Activated CD4-positive, alpha-beta memory T cell treated with anti-CD3 and anti-CD28 coated beads for 36 hours (primary cell): ENCODE measurements around the gene THUMPD3. TPM values are rescaled to one million over a fixed set of nuclear protein-coding genes. Genes with fewer than 3 reads are reported as not detected.

Source experiments
- CTCF ChIA-PET: fragments of 350-600 bp; sonication (Branson Sonifier 250); formaldehyde crosslinking; loops from one replicate; lab custom pipeline; 2021; ENCODE audit warnings: antibody characterized with exemption, inconsistent platforms; lab: Charles Lee
- POLR2A ChIA-PET: fragments of 350-600 bp; sonication (Branson Sonifier 250); formaldehyde crosslinking; loops from one replicate; lab custom pipeline; 2021; ENCODE audit warnings: antibody characterized with exemption; lab: Charles Lee
- DNase-seq: peaks from one replicate; pipeline ENCODE4 v3.0.0-alpha.2; 2020
- H3K27ac Mint-ChIP-seq: one replicate; pipeline ENCODE4 v1.8.0; 2021; ENCODE audit warnings: mixed read lengths
- H3K27me3 Mint-ChIP-seq: one replicate; pipeline ENCODE4 v1.8.0; 2021; ENCODE audit warnings: mixed read lengths
- H3K36me3 Mint-ChIP-seq: one replicate; pipeline ENCODE4 v1.8.0; 2021; ENCODE audit warnings: mixed read lengths
- H3K4me1 Mint-ChIP-seq: one replicate; pipeline ENCODE4 v1.8.0; 2021; ENCODE audit warnings: low read depth, mixed read lengths
- H3K4me3 Mint-ChIP-seq: one replicate; pipeline ENCODE4 v1.8.0; 2021; ENCODE audit warnings: mild to moderate bottlenecking, mixed read lengths
- H3K9me3 Mint-ChIP-seq: one replicate; pipeline ENCODE4 v1.8.0; 2021; ENCODE audit warnings: mixed read lengths
- intact Hi-C: fragments of 100-400 bp; cut with micrococcal nuclease; formaldehyde crosslinking; loops from one replicate; pipeline ENCODE4 v1.15.1; 2023
- total RNA-seq, 2 experiments: library from RNA; stranded (reverse); gene quantifications; one replicate each; pipeline ENCODE4 v1.2.3, GENCODE V29; 2021

The THUMPD3 gene
- 10 to 100 TPM; 55.8 to 60.6 TPM for total RNA-seq

- CTCF ChIA-PET, result interaction anchor here (0.7 to 3.4 kb wide), 7 partner anchors 10 to 391 kb away, joined by 3 to 43 read pairs (median 4); no protein-coding TSS in a partner anchor
- intact Hi-C loops, result loop anchor here (1.0 to 2.0 kb wide), 3 partner anchors 9 to 368 kb away; partner anchors contain the start of genes BRPF1 and SETD5
- POLR2A ChIA-PET, result interaction anchor here (0.7 to 3.8 kb wide), 17 partner anchors 8 to 664 kb away, joined by 3 to 72 read pairs (median 5); partner anchors contain the start of genes FANCD2, MTMR14, OGG1 and RAD18
- H3K36me3 Mint-ChIP-seq, result peaks cover 29% of the 10 kb centered on the region
- peak within 1 kb of the TSS; percentile 95 for H3K4me3 Mint-ChIP-seq
- H3K27me3 Mint-ChIP-seq, result no peaks in the 10 kb centered on the region
- DNase-seq, result peak; percentile 96
- H3K4me1 Mint-ChIP-seq, result peaks cover 21% of the 10 kb centered on the region
- H3K9me3 Mint-ChIP-seq, result no peaks in the 10 kb centered on the region
- peak within 1 kb of the TSS; percentile 98 for H3K27ac Mint-ChIP-seq
Measured at GRCh38 chr3:9362731-9363530, at the start of gene THUMPD3. Gene THUMPD3 (plus strand): TSS chr3:9363054. CDS start chr3:9365069, 2,015 bp downstream.

DNA sequence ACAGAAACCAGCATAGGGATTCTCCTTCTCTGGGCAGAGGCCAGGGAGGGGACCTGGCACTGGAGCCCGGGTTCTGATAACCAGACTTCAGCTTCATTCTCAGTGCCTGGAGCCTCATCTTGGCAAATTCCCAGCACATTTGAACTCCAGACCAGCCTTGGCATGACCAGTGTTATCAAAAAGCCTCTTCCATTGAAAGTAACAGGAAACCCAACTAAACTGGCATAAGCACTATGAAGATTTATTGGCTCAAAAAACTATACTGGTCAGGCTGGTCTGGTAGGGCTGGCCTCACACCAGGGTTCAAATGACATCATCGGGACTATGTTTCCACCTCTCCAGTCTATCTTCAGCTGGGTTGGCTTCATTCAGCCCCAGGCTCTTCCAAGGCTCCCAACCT lies 48.1 kb upstream of the THUMPD3 start:
- ChIA-PET POLR2A (no interaction called here), CTCF (interaction anchor here (1.0 kb wide), 1 partner anchor 13 kb away, joined by 5 read pairs; no protein-coding TSS in a partner anchor)
- H3K27ac Mint-ChIP-seq, result no peak overlapping the region
- H3K36me3 Mint-ChIP-seq, result no peaks in the 10 kb centered on the region
- no peak for DNase-seq
- H3K4me1 Mint-ChIP-seq, result no peaks in the 10 kb centered on the region
- intact Hi-C loops, result no loop called here
- H3K9me3 Mint-ChIP-seq, result no peaks in the 10 kb centered on the region
- no peaks in the 10 kb centered on the region for H3K27me3 Mint-ChIP-seq
- no peak overlapping the region for H3K4me3 Mint-ChIP-seq

- no peak for DNase-seq
- Mint-ChIP-seq H3K9me3 (no peaks in the 10 kb centered on the region), H3K36me3 (no peaks in the 10 kb centered on the region), H3K27ac (no peak overlapping the region), H3K4me1 (no peaks in the 10 kb centered on the region), H3K4me3 (no peak overlapping the region), H3K27me3 (no peaks in the 10 kb centered on the region)
- intact Hi-C loops, result no loop called here
- ChIA-PET POLR2A (no interaction called here), CTCF (no interaction called here)
Measured at GRCh38 chr3:9316881-9317361, 45.9 kb upstream of the THUMPD3 start.

DNA sequence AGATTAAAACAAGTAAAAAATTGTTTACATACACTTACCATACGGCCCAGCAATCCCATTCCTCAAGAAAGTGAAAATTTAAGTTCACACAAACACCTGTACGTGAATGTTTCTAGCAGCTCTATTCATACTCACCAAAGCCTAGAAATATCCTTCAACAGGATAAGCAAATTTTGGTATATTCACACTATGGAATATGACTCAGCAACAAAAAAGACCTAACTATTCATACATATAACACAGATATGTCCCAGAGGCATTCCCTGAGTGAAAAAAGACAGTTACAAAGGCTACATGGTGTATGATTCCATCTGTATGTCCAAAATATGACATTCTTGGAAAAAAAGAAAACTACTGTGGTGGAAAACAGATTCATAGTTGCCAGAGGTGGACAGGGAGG lies 40.1 kb upstream of the THUMPD3 start:
- no peaks in the 10 kb centered on the region for H3K27me3 Mint-ChIP-seq
- no peak overlapping the region for H3K4me3 Mint-ChIP-seq
- H3K9me3 Mint-ChIP-seq, result no peaks in the 10 kb centered on the region
- H3K36me3 Mint-ChIP-seq, result no peaks in the 10 kb centered on the region
- no peak for DNase-seq
- intact Hi-C loops, result no loop called here
- POLR2A ChIA-PET, result no interaction called here
- no peaks in the 10 kb centered on the region for H3K4me1 Mint-ChIP-seq
- H3K27ac Mint-ChIP-seq, result no peak overlapping the region
- CTCF ChIA-PET, result no interaction called here

- CTCF ChIA-PET, result no interaction called here
- POLR2A ChIA-PET, result no interaction called here
- Mint-ChIP-seq H3K4me1 (no peaks in the 10 kb centered on the region), H3K4me3 (no peak overlapping the region), H3K27ac (no peak overlapping the region), H3K27me3 (no peaks in the 10 kb centered on the region), H3K9me3 (no peaks in the 10 kb centered on the region), H3K36me3 (no peaks in the 10 kb centered on the region)
- no peak for DNase-seq
- intact Hi-C loops, result no loop called here
Measured at GRCh38 chr3:9324944-9325343, 37.9 kb upstream of the THUMPD3 start.

DNA sequence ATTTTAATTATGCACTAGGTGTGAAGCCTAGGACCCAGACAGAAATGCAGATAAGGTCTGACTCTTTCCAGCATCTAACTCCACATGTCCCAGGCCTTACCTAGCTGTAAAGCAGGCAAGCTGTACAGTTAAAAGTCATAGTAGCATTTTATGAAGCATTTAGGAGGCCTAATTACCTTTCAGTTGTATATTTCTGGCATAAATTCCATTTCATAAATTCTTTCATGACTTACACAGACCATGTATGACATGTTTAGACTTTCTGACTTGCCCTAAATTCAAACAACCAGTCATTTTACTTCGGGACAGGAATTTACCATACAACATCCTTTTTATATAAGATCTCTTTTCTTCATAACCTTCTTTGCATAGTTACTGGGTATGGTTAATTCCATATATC lies 35.3 kb upstream of the THUMPD3 start:
- CTCF ChIA-PET, result interaction anchor here (1.4 kb wide), 1 partner anchor 340 kb away, joined by 3 read pairs; no protein-coding TSS in a partner anchor
- Mint-ChIP-seq H3K4me3 (no peak overlapping the region), H3K9me3 (peaks cover 2% of the 10 kb centered on the region), H3K4me1 (no peaks in the 10 kb centered on the region), H3K27ac (no peak overlapping the region), H3K36me3 (peaks cover 1% of the 10 kb centered on the region), H3K27me3 (peaks cover 1% of the 10 kb centered on the region)
- no peak for DNase-seq
- POLR2A ChIA-PET, result no interaction called here
- intact Hi-C loops, result no loop called here

DNA sequence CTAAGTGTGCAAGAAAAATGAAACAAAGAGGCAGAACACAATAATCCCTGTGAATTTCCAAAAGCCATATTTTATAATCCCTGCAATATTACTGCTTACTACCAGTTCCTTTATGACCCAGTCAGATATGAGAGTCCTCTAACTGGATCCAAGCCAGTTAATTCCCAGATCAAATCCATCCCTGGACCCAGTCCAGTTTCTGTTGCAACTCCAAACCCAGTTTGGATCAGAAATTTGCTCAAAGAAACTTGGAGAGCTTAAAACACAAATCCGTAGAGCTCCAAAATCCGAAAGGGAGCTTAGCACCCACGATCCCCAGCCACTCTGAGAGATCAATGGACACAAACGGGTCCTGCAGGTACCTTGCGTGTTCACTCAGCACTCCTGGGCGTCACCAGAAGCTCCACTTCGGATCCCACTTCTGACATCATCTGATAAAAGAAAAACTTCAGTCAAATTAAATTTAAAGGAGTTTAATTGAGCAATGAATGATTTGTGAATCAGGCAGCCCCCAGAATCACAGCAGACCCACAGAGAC lies 32.6 kb upstream of the THUMPD3 start:
- no peak for DNase-seq
- intact Hi-C loops, result no loop called here
- no peaks in the 10 kb centered on the region for H3K4me1 Mint-ChIP-seq
- H3K4me3 Mint-ChIP-seq, result no peak overlapping the region
- peaks cover 2% of the 10 kb centered on the region for H3K9me3 Mint-ChIP-seq
- H3K27ac Mint-ChIP-seq, result no peak overlapping the region
- POLR2A ChIA-PET, result no interaction called here
- CTCF ChIA-PET, result interaction anchor here (1.3 kb wide), 1 partner anchor 28 kb away, joined by 5 read pairs; no protein-coding TSS in a partner anchor
- peaks cover 1% of the 10 kb centered on the region for H3K36me3 Mint-ChIP-seq
- H3K27me3 Mint-ChIP-seq, result peaks cover 1% of the 10 kb centered on the region

- Mint-ChIP-seq H3K27ac (no peak overlapping the region), H3K4me3 (no peak overlapping the region), H3K4me1 (no peaks in the 10 kb centered on the region), H3K9me3 (peaks cover 2% of the 10 kb centered on the region), H3K27me3 (peaks cover 1% of the 10 kb centered on the region), H3K36me3 (peaks cover 1% of the 10 kb centered on the region)
- ChIA-PET CTCF (interaction anchor here (1.3 kb wide), 1 partner anchor 29 kb away, joined by 5 read pairs; no protein-coding TSS in a partner anchor), POLR2A (no interaction called here)
- intact Hi-C loops, result no loop called here
- DNase-seq, result no peak
Measured at GRCh38 chr3:9331171-9331570, 31.7 kb upstream of the THUMPD3 start.

- CTCF ChIA-PET, result no interaction called here
- peaks cover 1% of the 10 kb centered on the region for H3K36me3 Mint-ChIP-seq
- no peaks in the 10 kb centered on the region for H3K4me1 Mint-ChIP-seq
Measured at GRCh38 chr3:9332250-9333030, 30.4 kb upstream of the THUMPD3 start.

GRCh38 chr3:9339761-9340471 lies 22.9 kb upstream of the THUMPD3 start:
- H3K27ac Mint-ChIP-seq, result no peak overlapping the region
- no peak for DNase-seq
- H3K27me3 Mint-ChIP-seq, result no peaks in the 10 kb centered on the region
- H3K4me3 Mint-ChIP-seq, result no peak overlapping the region
- POLR2A ChIA-PET, result no interaction called here
- CTCF ChIA-PET, result interaction anchor here (1.0 to 1.4 kb wide), 3 partner anchors 164 to 368 kb away, joined by 3 to 4 read pairs (median 3); no protein-coding TSS in a partner anchor
- intact Hi-C loops, result no loop called here
- H3K9me3 Mint-ChIP-seq, result no peaks in the 10 kb centered on the region
- H3K36me3 Mint-ChIP-seq, result no peaks in the 10 kb centered on the region
- no peaks in the 10 kb centered on the region for H3K4me1 Mint-ChIP-seq

More at GRCh38 chr3:9332250-9333030, 30.4 kb upstream of the THUMPD3 start:
- intact Hi-C loops, result no loop called here
- no peak for DNase-seq
- POLR2A ChIA-PET, result no interaction called here
- H3K27ac Mint-ChIP-seq, result no peak overlapping the region
- peaks cover 1% of the 10 kb centered on the region for H3K27me3 Mint-ChIP-seq
- H3K4me3 Mint-ChIP-seq, result no peak overlapping the region
- peaks cover 2% of the 10 kb centered on the region for H3K9me3 Mint-ChIP-seq

DNA sequence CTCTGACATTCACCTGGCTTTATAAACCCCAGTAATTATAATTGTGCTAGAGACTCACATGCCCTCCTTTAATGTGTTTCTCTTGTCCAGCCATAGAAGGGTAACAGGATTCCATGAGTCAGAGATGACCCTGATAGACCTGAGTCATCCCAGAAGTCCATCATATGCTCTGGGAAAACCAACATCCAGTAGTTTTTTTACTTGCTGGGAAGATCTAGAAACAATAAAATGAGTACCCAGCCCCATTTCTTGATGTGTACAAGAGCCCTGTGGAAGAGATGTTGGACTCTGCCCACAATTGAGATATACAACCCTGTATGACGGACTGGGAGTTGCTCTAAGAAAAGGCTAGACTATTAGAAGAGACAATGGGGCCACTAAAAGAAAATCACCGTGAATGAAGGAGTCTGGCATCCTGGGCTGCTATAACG lies 22.4 kb upstream of the THUMPD3 start:
- Mint-ChIP-seq H3K9me3 (no peaks in the 10 kb centered on the region), H3K27ac (no peak overlapping the region), H3K36me3 (no peaks in the 10 kb centered on the region), H3K27me3 (no peaks in the 10 kb centered on the region), H3K4me3 (no peak overlapping the region), H3K4me1 (no peaks in the 10 kb centered on the region)
- DNase-seq, result no peak
- intact Hi-C loops, result no loop called here
- ChIA-PET CTCF (interaction anchor here (1.0 kb wide), 1 partner anchor 369 kb away, joined by 3 read pairs; no protein-coding TSS in a partner anchor), POLR2A (no interaction called here)
